B cell (primary cell): ENCODE results near the gene MPZL1. TPM values are rescaled to one million over a fixed set of nuclear protein-coding genes. Genes with fewer than 3 reads are reported as not detected.
"Not testable (repeated sequence)": the region's sequence is repeated elsewhere in the genome, so short reads cannot be mapped to it uniquely, and the experiment has no call there.

Experiments used
- ATAC-seq: fragments of 200-7000 bp; cut with Tn5 transposase; one replicate; pipeline ENCODE4 v1.10.0; 2021; ENCODE audit warnings: low read depth, mild to moderate bottlenecking, moderate number of reproducible peaks, moderate library complexity
- CTCF ChIA-PET: fragments of 350-600 bp; sonication (Branson Sonifier 250); formaldehyde crosslinking; loops from one replicate; lab custom pipeline; 2021; ENCODE audit warnings: antibody characterized with exemption, inconsistent platforms; lab: Charles Lee
- POLR2A ChIA-PET: fragments of 350-600 bp; sonication (Branson Sonifier 250); formaldehyde crosslinking; loops from one replicate; lab custom pipeline; 2021; ENCODE audit warnings: antibody characterized with exemption; lab: Charles Lee
- DNase-seq: peaks from one replicate; pipeline ENCODE4 v3.0.0; 2013
- H2AFZ ChIP-seq: 2 replicates; pipeline ENCODE4 v1.6.1; 2012; ENCODE audit warnings: mild to moderate bottlenecking, low read depth, low read length; ENCODE audit not compliant: insufficient read depth, poor library complexity, severe bottlenecking
- H3K27ac ChIP-seq, 2 donors: 1 replicate in 1 of 2; 2 replicates in 1 of 2; pipeline ENCODE4 v1.5.1; 2012 to 2013; ENCODE audit warnings: low read length in 2 of 2, mild to moderate bottlenecking in 2 of 2, moderate library complexity in 1 of 2
- H3K27me3 ChIP-seq, 4 experiments: fragments of 200-600 bp in 1 of 4; sonication (generic) in 1 of 4; replicated peaks in 1 of 4; 1 replicate in 2 of 4; 2 replicates in 2 of 4; pipeline versions ENCODE4 v1.6.1 to v1.7.0; 2013 to 2016; ENCODE audit warnings: low read length in 3 of 4, mild to moderate bottlenecking in 2 of 4, mixed read lengths in 1 of 4, moderate library complexity in 1 of 4; ENCODE audit not compliant: insufficient read depth in 4 of 4, control insufficient read depth in 3 of 4; ENCODE audit errors: control extremely low read depth in 1 of 4
- H3K36me3 ChIP-seq, 2 experiments: replicated peaks in 1 of 2; 1 replicate in 1 of 2; 2 replicates in 1 of 2; pipeline versions ENCODE4 v1.6.1 to v1.7.1; 2013; ENCODE audit warnings: low read length in 1 of 2; ENCODE audit not compliant: insufficient read depth in 2 of 2, control insufficient read depth in 1 of 2; ENCODE audit errors: control extremely low read depth in 1 of 2, extremely low read depth in 1 of 2
- H3K4me1 ChIP-seq, 2 donors: fragments of 200-600 bp in 1 of 2; sonication (generic) in 1 of 2; 1 replicate in 1 of 2; 2 replicates in 1 of 2; pipeline versions ENCODE4 v1.5.1 to v1.6.1; 2013 to 2017; ENCODE audit warnings: low read length in 2 of 2; ENCODE audit not compliant: control insufficient read depth in 2 of 2, insufficient read depth in 2 of 2
- H3K4me2 ChIP-seq: replicated peaks from 2 replicates; pipeline ENCODE3; 2012; ENCODE audit warnings: mild to moderate bottlenecking, low read depth, low read length; ENCODE audit not compliant: poor library complexity, severe bottlenecking
- H3K4me3 ChIP-seq, 5 experiments: fragments of 200-600 bp in 1 of 5; sonication (generic) in 1 of 5; 1 replicate in 3 of 5; 2 replicates in 2 of 5; pipeline versions ENCODE4 v1.5.1 to v1.7.0; 2011 to 2016; ENCODE audit warnings: low read length in 4 of 5, mild to moderate bottlenecking in 4 of 5, low read depth in 2 of 5, control low read depth in 1 of 5, moderate library complexity in 1 of 5; ENCODE audit not compliant: insufficient read depth in 1 of 5; ENCODE audit errors: control extremely low read depth in 1 of 5, extremely low read depth in 1 of 5
- H3K79me2 ChIP-seq: fragments of 200-600 bp; sonication (generic); one replicate; pipeline ENCODE4 v1.6.0; 2016; ENCODE audit warnings: low read length; ENCODE audit not compliant: control insufficient read depth, insufficient read depth
- H3K9ac ChIP-seq: fragments of 200-600 bp; sonication (generic); 2 replicates; pipeline ENCODE4 v1.6.1; 2017; ENCODE audit warnings: mild to moderate bottlenecking, low read length, moderate library complexity
- H3K9me3 ChIP-seq, 3 donors: one replicate each; pipeline versions ENCODE4 v1.6.1 to v1.7.1; 2013; ENCODE audit warnings: low read length in 2 of 3; ENCODE audit not compliant: control insufficient read depth in 2 of 3, insufficient read depth in 1 of 3; ENCODE audit errors: control extremely low read depth in 1 of 3
- H4K20me1 ChIP-seq: 2 replicates; pipeline ENCODE4 v1.6.0; 2012; ENCODE audit warnings: mild to moderate bottlenecking, low read length; ENCODE audit not compliant: insufficient read depth, control insufficient read depth, poor library complexity, severe bottlenecking
- H3K27ac Mint-ChIP-seq: one replicate; pipeline ENCODE4 v1.8.0; 2021; ENCODE audit warnings: mixed read lengths
- H3K27me3 Mint-ChIP-seq: one replicate; pipeline ENCODE4 v1.8.0; 2021; ENCODE audit warnings: mixed read lengths
- H3K4me1 Mint-ChIP-seq: one replicate; pipeline ENCODE4 v1.8.0; 2021; ENCODE audit warnings: mixed read lengths
- H3K4me3 Mint-ChIP-seq: one replicate; pipeline ENCODE4 v1.8.0; 2021; ENCODE audit warnings: mixed read lengths
- H3K9me3 Mint-ChIP-seq: one replicate; pipeline ENCODE4 v1.8.0; 2022; ENCODE audit warnings: mixed read lengths; ENCODE audit not compliant: insufficient read depth
- CTCF ChIP-seq: fragments of 200-600 bp; IDR thresholded peaks from one replicate; pipeline ENCODE4 v1.8.0; 2022; ENCODE audit warnings: antibody characterized with exemption, mild to moderate bottlenecking
- EZH2 ChIP-seq: IDR thresholded peaks from 2 replicates; pipeline ENCODE4 v1.6.1; 2012; ENCODE audit warnings: borderline replicate concordance, low read depth, mild to moderate bottlenecking, moderate library complexity, low read length; ENCODE audit not compliant: insufficient read depth, poor library complexity, severe bottlenecking
- WGBS: methylation state at CpG from one replicate; pipeline ENCODE4 v1.1.5; 2013; ENCODE audit warnings: missing lambda C conversion rate; ENCODE audit not compliant: insufficient coverage; 5-methylcytosine and 5-hydroxymethylcytosine counted together
- intact Hi-C: fragments of 100-400 bp; cut with micrococcal nuclease; formaldehyde crosslinking; loops from one replicate; pipeline ENCODE4 v1.10.0; 2022
- polyA plus RNA-seq: library from polyadenylated mRNA; depleted of rRNA; stranded (reverse); fragments of >200 nt; gene quantifications from 2 replicates; pipeline ENCODE4 v1.2.3, GENCODE V29; 2012
- total RNA-seq, 2 donors: library from RNA; stranded (reverse); fragments of 120-200 nt in 1 of 2; gene quantifications; 1 replicate in 1 of 2; 2 replicates in 1 of 2; pipeline versions ENCODE4 v1.2.3 to v1.2.4, GENCODE V29; 2013 to 2022

MPZL1 gene
- total and polyA plus RNA-seq, 2 donors (not counting 1 experiment from before 2014, with no cell fraction given): 15.4 to 27.7 TPM

GRCh38 chr1:167829868-167830267 is 108.1 kb downstream of the MPZL1 start:
- Histone ChIP-seq H3K27me3 (peaks cover 0 to 3% (median 0%) of the 10 kb centered on the region in 4 experiments), H3K9me3 (no peaks in the 10 kb centered on the region), H3K36me3 (no peaks in the 10 kb centered on the region), H3K79me2 (no peaks in the 10 kb centered on the region), H2AFZ (no peak overlapping the region), H3K27ac (no peak overlapping the region), H3K4me1 (no peaks in the 10 kb centered on the region), H3K4me3 (no peak overlapping the region), H3K4me2 (no peak overlapping the region), H3K9ac (no peak overlapping the region), H4K20me1 (no peaks in the 10 kb centered on the region)
- Mint-ChIP-seq H3K4me1 (no peaks in the 10 kb centered on the region), H3K4me3 (no peak overlapping the region), H3K27me3 (peaks cover 4% of the 10 kb centered on the region), H3K27ac (no peak overlapping the region), H3K9me3 (no peaks in the 10 kb centered on the region)
- no peak for ATAC-seq
- ChIA-PET CTCF (no interaction called here), POLR2A (no interaction called here)
- TF ChIP-seq EZH2 (no peak), CTCF (no peak)
- intact Hi-C loops: no loop called here
- WGBS: no CpG with 5 or more reads among the region's 2 CpGs
- DNase-seq: no peak

- H3K4me2 ChIP-seq, H3K4me1 Mint-ChIP-seq, H3K27me3 ChIP-seq, ATAC-seq, DNase-seq, POLR2A ChIA-PET, CTCF ChIA-PET, H3K36me3 ChIP-seq, H3K9me3 ChIP-seq, H2AFZ ChIP-seq, H4K20me1 ChIP-seq, H3K27me3 Mint-ChIP-seq, H3K4me1 ChIP-seq, intact Hi-C loops, H3K4me3 Mint-ChIP-seq, H3K27ac Mint-ChIP-seq, H3K9ac ChIP-seq, H3K79me2 ChIP-seq, H3K4me3 ChIP-seq, H3K27ac ChIP-seq, H3K9me3 Mint-ChIP-seq: not testable (repeated sequence)
- WGBS: 90% methylated on average over 3 of the region's 5 CpGs
These were observed 108.9 kb downstream of the MPZL1 start for GRCh38 chr1:167830668-167831067.
